Measurements from ENCODE around the gene TBXA2R.
"Not testable (repeated sequence)": the region's sequence is repeated elsewhere in the genome, so short reads cannot be mapped to it uniquely, and the experiment has no call there.

The TBXA2R gene

GRCh38 chr19:3585301-3586126 lies 21.2 kb downstream of the TBXA2R start, which contains the start of gene GIPC3:
Gene GIPC3 (plus strand): TSS chr19:3585478. CDS start chr19:3585598, 120 bp downstream.
- TF ChIP-seq, protein P1, sequence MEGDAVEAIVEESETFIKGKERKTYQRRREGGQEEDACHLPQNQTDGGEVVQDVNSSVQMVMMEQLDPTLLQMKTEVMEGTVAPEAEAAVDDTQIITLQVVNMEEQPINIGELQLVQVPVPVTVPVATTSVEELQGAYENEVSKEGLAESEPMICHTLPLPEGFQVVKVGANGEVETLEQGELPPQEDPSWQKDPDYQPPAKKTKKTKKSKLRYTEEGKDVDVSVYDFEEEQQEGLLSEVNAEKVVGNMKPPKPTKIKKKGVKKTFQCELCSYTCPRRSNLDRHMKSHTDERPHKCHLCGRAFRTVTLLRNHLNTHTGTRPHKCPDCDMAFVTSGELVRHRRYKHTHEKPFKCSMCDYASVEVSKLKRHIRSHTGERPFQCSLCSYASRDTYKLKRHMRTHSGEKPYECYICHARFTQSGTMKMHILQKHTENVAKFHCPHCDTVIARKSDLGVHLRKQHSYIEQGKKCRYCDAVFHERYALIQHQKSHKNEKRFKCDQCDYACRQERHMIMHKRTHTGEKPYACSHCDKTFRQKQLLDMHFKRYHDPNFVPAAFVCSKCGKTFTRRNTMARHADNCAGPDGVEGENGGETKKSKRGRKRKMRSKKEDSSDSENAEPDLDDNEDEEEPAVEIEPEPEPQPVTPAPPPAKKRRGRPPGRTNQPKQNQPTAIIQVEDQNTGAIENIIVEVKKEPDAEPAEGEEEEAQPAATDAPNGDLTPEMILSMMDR (IDR thresholded peaks at IDR 0.05; ENCODE audit: insufficient read depth, missing control alignments): no peak
- DNase-seq (ENCODE audit: insufficient read length, low spot score) (no peak), FAIRE-seq (no peak)

- DNase-seq (ENCODE audit: insufficient read length, low spot score); FAIRE-seq: not testable (repeated sequence)
These were observed 22.5 kb downstream of the TBXA2R start for GRCh38 chr19:3584036-3584802.

GRCh38 chr19:3581792-3582191 lies 24.9 kb downstream of the TBXA2R start:
- DNase-seq (ENCODE audit: insufficient read length, low spot score); FAIRE-seq: not testable (repeated sequence)

DNA sequence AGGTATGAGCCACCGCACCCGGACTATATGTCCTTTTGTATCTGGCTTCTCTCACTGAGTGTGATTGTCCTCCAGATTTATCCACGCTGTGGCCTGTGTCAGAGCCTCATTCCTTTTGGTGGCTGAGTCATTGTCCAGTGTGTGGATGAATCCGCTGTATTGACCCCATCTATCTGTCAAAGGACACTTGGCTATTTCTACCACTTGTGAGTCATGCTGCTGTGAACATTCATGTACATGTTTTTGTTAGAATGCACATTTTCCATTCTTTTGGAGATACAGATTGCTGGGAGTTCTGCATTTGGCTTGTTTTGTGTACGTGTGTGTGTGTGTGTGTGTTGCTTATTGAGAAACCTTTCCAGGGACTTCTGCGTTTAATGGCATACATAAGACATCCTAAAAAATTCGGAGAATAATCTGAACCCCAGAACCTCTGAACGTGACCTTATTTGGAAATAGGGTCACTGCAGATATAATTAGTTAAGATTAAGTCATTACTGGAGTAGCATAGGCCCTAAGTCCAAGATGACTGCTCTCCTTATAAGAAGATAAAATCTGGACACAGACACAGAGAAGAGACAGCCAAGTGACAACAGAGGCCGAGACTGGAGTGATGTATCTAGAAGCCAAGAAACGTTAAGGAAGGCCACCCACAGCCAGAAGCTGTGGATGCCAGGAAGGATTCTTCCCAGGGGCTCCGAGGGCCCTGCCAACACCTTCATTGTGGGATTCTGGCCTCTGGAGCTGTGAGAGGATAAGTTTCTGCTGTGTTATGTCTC lies 26.3 kb downstream of the TBXA2R start:
- TF ChIP-seq, protein P1 (IDR thresholded peaks at IDR 0.05; ENCODE audit: insufficient read depth, missing control alignments): no peak
- FAIRE-seq (no peak), DNase-seq (ENCODE audit: insufficient read length, low spot score) (no peak)

GRCh38 chr19:3578390-3578789 lies 28.3 kb downstream of the TBXA2R start:
- FAIRE-seq: no peak
- TF ChIP-seq, protein P1 (IDR thresholded peaks at IDR 0.05; ENCODE audit: insufficient read depth, missing control alignments): no peak
- DNase-seq (ENCODE audit: insufficient read length, low spot score): no peak

DNA sequence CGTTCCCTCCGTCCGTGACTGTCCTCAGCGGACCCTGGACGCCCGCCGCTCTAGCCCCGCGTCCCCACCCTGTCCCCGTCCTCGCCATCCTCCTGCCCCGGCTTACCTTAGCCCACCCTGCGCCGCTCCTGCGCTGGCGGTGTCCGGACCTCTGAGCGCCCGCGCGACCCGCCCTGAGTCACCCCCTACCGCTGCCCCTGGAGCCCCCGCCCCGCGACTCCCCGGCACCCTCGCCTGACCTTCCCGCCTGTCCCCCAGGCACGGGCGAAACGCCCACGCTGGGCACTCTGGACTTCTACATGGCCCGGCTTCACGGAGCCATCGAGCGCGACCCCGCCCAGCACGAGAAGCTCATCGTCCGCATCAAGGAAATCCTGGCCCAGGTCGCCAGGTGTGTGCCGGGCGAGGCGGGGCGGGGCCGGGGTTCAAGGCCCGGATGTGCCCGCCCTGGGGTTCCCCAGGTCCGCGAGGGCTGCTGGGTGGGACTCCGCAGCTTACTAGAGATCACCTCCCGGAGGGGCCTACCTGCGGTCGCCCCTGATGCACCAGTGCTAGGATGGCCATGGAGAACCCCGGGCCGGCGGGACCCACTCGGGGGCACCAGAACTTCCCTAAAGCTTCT lies 28.8 kb downstream of the TBXA2R start:
- FAIRE-seq: no peak
- DNase-seq (ENCODE audit: insufficient read length, low spot score): no peak
- TF ChIP-seq, protein P1 (IDR thresholded peaks at IDR 0.05; ENCODE audit: insufficient read depth, missing control alignments): no peak

DNA sequence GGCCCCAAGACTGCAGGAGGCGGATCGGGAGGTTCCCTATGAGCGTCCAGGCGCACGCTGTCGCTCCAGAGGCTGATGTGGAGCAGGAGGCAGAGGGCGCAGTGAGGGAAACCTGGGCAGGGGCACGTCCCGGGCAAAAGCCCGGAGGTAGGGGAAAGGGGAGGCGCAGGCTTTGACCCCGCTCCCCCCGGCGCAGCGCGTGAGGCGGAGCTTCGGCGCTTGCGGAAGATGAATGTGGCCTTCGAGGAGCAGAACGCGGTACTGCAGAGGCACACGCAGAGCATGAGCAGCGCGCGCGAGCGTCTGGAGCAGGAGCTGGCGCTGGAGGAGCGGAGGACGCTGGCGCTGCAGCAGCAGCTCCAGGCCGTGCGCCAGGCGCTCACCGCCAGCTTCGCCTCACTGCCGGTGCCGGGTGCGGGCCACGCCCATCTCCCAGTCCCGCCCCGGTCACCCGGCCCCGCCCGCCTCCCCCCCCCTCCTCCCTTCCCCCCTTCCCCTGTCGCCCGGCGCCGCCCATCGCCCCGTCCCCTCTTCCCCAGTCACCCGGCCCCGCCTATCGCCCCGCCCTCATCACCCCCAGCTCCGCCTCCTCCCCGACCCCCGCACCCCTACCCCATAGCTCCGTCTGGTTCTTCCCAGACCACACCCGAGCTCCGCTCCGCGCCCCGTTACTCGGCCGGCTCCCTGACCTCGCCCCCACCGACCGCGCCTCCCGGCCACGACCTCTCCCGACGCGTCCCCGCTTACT lies 29.8 kb downstream of the TBXA2R start:
- TF ChIP-seq, protein P1 (IDR thresholded peaks at IDR 0.05; ENCODE audit: insufficient read depth, missing control alignments): no peak
- FAIRE-seq: no peak
- DNase-seq (ENCODE audit: insufficient read length, low spot score): no peak

Data from D721Med (cell line).